Panc1 (cell line): ENCODE results near the gene PCNX1. TPM values are rescaled to one million over a fixed set of nuclear protein-coding genes. Genes with fewer than 3 reads are reported as not detected.

Experiments used
- ATAC-seq: fragments of 200-7000 bp; cut with Tn5 transposase; 2 replicates; pipeline ENCODE4 v1.9.1; 2020; ENCODE audit warnings: mild to moderate bottlenecking, moderate library complexity
- BruUV-seq: library from RNA; stranded (reverse); fragments of 400-500 nt; replicated peaks from 2 replicates; lab custom pipeline; 2021; lab: Mats Ljungman, UMichigan
- CTCF ChIA-PET: fragments of 300-600 bp; sonication (Branson Sonifier 250); formaldehyde crosslinking; loops from one replicate; lab custom pipeline; 2022; ENCODE audit warnings: antibody characterized with exemption; lab: Charles Lee
- POLR2A ChIA-PET: fragments of 300-600 bp; sonication (Branson Sonifier 250); formaldehyde crosslinking; loops from one replicate; lab custom pipeline; 2022; ENCODE audit warnings: antibody characterized with exemption; lab: Charles Lee
- DNase-seq: peaks from one replicate; pipeline ENCODE4 v3.0.0-alpha.2; 2010; ENCODE audit warnings: low read depth, low spot score
- H3K27ac ChIP-seq: 2 replicates; pipeline ENCODE4 v1.5.1; 2011; ENCODE audit warnings: mild to moderate bottlenecking, low read length, inconsistent platforms
- H3K27me3 ChIP-seq: fragments of 200-500 bp; sonication (Bioruptor generic); 2 replicates; pipeline ENCODE4 v1.6.0; 2014; ENCODE audit warnings: low read length, inconsistent platforms; ENCODE audit not compliant: control insufficient read depth, insufficient read depth
- H3K36me3 ChIP-seq: fragments of 200-500 bp; sonication (Bioruptor generic); 2 replicates; pipeline ENCODE4 v1.5.1; 2014; ENCODE audit warnings: inconsistent platforms, mild to moderate bottlenecking, low read length, moderate library complexity; ENCODE audit not compliant: control insufficient read depth, insufficient read depth
- H3K4me1 ChIP-seq: 2 replicates; pipeline ENCODE4 v1.5.1; 2011; ENCODE audit warnings: inconsistent platforms, mild to moderate bottlenecking, low read length, moderate library complexity; ENCODE audit not compliant: control insufficient read depth, insufficient read depth
- H3K4me3 ChIP-seq, 2 experiments: 2 replicates each; pipeline ENCODE4 v1.5.1; 2011 to 2012; ENCODE audit warnings: low read depth in 2 of 2, low read length in 2 of 2, mild to moderate bottlenecking in 2 of 2, inconsistent platforms in 1 of 2, moderate library complexity in 1 of 2
- H3K9me3 ChIP-seq: fragments of 200-500 bp; sonication (Bioruptor generic); 2 replicates; pipeline ENCODE4 v1.5.1; 2014; ENCODE audit warnings: low read depth, mild to moderate bottlenecking, inconsistent platforms, low read length, moderate library complexity; ENCODE audit not compliant: control insufficient read depth, insufficient read depth
- CTCF ChIP-seq: fragments of 450-650 bp; IDR thresholded peaks from 2 replicates; pipeline ENCODE4 v1.5.1; 2017; ENCODE audit warnings: mild to moderate bottlenecking
- POLR2AphosphoS5 ChIP-seq: IDR thresholded peaks from 2 replicates; pipeline ENCODE4 v1.6.1; 2012; ENCODE audit warnings: mild to moderate bottlenecking, low read depth, low read length, moderate library complexity
- SIN3A ChIP-seq: IDR thresholded peaks from 2 replicates; pipeline ENCODE4 v1.6.1; 2012; ENCODE audit warnings: low read depth, mild to moderate bottlenecking, low read length, moderate library complexity, borderline replicate concordance; ENCODE audit not compliant: insufficient read depth
- TCF7L2 ChIP-seq: IDR thresholded peaks from 2 replicates; pipeline ENCODE4 v1.6.1; 2011; ENCODE audit warnings: mild to moderate bottlenecking, low read depth, low read length, inconsistent platforms
- in situ Hi-C: cut with HindIII; loops from 2 replicates; pipeline ENCODE4 v1.10.0; 2016; ENCODE audit warnings: low sequenced_read_pairs, low pct_unique_long_range_greater_than_20kb
- intact Hi-C: fragments of 100-400 bp; cut with micrococcal nuclease; formaldehyde crosslinking; loops from one replicate; pipeline ENCODE4 v1.10.0; 2022; ENCODE audit not compliant: unreplicated experiment
- total RNA-seq: library from RNA; stranded (reverse); gene quantifications from one replicate; pipeline ENCODE4 v1.2.1, GENCODE V29; 2021; ENCODE audit not compliant: unreplicated experiment
- TF ChIP-seq, protein P1 (sequence below), 2 experiments: IDR thresholded peaks; 2 replicates each; pipeline ENCODE4 v1.6.1; 2011 to 2012; ENCODE audit warnings: low read depth in 2 of 2, control low read depth in 1 of 2, low read length in 1 of 2, mild to moderate bottlenecking in 1 of 2, moderate library complexity in 1 of 2; ENCODE audit not compliant: insufficient read depth in 1 of 2

The PCNX1 gene
- total RNA-seq, 1 experiment from 2014 or later = 30.5 TPM

DNA sequence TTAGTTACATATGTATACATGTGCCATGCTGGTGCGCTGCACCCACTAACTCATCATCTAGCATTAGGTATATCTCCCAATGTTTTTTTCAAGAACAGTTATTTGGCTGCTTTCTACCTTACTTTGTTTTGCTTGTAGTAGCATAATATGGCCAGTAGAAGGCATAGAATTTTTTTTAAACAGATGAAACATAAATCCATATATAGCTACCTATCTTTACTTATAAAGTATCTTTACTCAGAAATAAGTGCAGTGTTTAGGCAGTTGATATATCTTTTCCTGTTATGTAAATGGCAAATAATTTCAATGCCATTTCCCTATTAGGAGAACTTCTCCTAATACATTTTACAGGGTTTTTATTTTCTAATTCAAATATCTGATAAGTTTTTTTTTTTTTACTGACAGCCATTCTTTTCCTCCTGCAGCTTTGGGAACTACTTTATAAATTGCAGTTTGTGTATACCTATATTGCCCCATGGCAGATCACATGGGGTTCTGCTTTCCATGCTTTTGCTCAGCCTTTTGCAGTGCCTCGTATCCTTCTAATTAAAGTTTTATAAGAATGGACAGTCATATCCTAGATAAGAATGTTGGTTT, 143.1 kb downstream of the PCNX1 start:
- ChIA-PET POLR2A (interaction anchor here (0.7 kb wide), 1 partner anchor 190 kb away, joined by 17 read pairs; no protein-coding TSS in a partner anchor), CTCF (interaction anchor here (0.7 kb wide), 1 partner anchor 11 kb away, joined by 6 read pairs; no protein-coding TSS in a partner anchor)
- TF ChIP-seq CTCF (peak; percentile 42; the same call in 1 of the 2 replicates), TCF7L2 (no peak)
- intact Hi-C loops = no loop called here
- Histone ChIP-seq H3K9me3 (no peaks in the 10 kb centered on the region), H3K4me1 (no peaks in the 10 kb centered on the region), H3K27ac (no peak overlapping the region), H3K27me3 (no peaks in the 10 kb centered on the region), H3K36me3 (peaks cover 16% of the 10 kb centered on the region; the same call in 1 of the 2 replicates), H3K4me3 (no peak overlapping the region)
- DNase-seq = no peak
- no peak for ATAC-seq
- TSS peak; percentile 12 for BruUV-seq
- in situ Hi-C loops = no loop called here

DNA sequence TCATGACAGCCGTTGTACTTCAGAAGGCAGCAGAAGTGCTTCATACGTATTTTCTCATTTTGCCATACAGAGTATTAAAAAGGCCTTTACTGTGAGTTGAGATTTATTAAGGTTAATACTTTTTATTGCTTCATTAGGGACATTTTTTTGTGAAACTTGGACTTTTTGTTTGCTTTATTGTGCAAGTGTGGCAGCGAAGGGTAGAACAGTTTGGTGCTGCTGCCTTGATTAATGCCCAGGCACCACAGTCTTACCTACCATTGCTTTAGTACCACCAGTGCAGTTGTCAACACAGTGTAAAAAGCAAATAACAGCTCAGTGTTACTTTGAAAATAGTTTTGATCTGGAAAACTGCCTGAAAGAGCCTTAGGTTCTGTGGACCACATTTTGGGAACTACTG, 147.4 kb downstream of the PCNX1 start:
- no TSS peak for BruUV-seq
- ATAC-seq = no peak
- DNase-seq = no peak
- Histone ChIP-seq H3K36me3 (peaks cover 10% of the 10 kb centered on the region), H3K27ac (no peak overlapping the region), H3K4me1 (no peaks in the 10 kb centered on the region), H3K27me3 (no peaks in the 10 kb centered on the region), H3K9me3 (no peaks in the 10 kb centered on the region), H3K4me3 (no peak overlapping the region)
- CTCF ChIA-PET = no interaction called here
- TF ChIP-seq TCF7L2 (no peak), POLR2AphosphoS5 (no peak), CTCF (no peak), SIN3A (no peak)
- TF ChIP-seq, protein P1, sequence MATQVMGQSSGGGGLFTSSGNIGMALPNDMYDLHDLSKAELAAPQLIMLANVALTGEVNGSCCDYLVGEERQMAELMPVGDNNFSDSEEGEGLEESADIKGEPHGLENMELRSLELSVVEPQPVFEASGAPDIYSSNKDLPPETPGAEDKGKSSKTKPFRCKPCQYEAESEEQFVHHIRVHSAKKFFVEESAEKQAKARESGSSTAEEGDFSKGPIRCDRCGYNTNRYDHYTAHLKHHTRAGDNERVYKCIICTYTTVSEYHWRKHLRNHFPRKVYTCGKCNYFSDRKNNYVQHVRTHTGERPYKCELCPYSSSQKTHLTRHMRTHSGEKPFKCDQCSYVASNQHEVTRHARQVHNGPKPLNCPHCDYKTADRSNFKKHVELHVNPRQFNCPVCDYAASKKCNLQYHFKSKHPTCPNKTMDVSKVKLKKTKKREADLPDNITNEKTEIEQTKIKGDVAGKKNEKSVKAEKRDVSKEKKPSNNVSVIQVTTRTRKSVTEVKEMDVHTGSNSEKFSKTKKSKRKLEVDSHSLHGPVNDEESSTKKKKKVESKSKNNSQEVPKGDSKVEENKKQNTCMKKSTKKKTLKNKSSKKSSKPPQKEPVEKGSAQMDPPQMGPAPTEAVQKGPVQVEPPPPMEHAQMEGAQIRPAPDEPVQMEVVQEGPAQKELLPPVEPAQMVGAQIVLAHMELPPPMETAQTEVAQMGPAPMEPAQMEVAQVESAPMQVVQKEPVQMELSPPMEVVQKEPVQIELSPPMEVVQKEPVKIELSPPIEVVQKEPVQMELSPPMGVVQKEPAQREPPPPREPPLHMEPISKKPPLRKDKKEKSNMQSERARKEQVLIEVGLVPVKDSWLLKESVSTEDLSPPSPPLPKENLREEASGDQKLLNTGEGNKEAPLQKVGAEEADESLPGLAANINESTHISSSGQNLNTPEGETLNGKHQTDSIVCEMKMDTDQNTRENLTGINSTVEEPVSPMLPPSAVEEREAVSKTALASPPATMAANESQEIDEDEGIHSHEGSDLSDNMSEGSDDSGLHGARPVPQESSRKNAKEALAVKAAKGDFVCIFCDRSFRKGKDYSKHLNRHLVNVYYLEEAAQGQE (IDR thresholded peaks at IDR 0.05; ENCODE audit: insufficient read depth in 1 of 2, low read depth in 2 of 2, low read length in 1 of 2) = no peak
- POLR2A ChIA-PET = no interaction called here
- intact Hi-C loops = no loop called here
- in situ Hi-C loops = no loop called here
